Liver (tissue), 2 donors: ENCODE measurements around the gene MED27.

Source experiments
- TF ChIP-seq, protein P1 (sequence below): IDR thresholded peaks from 2 replicates; pipeline ENCODE4 v1.6.1; 2016; ENCODE audit warnings: antibody characterized with exemption
- TF ChIP-seq, protein P2 (sequence below): fragments of 150-350 bp; IDR thresholded peaks from 2 replicates; pipeline ENCODE4 v1.5.1; 2017; ENCODE audit warnings: improper control_type of control experiment, low read depth, low read length; ENCODE audit not compliant: missing input control
- donor health status: healthy.

DNA sequence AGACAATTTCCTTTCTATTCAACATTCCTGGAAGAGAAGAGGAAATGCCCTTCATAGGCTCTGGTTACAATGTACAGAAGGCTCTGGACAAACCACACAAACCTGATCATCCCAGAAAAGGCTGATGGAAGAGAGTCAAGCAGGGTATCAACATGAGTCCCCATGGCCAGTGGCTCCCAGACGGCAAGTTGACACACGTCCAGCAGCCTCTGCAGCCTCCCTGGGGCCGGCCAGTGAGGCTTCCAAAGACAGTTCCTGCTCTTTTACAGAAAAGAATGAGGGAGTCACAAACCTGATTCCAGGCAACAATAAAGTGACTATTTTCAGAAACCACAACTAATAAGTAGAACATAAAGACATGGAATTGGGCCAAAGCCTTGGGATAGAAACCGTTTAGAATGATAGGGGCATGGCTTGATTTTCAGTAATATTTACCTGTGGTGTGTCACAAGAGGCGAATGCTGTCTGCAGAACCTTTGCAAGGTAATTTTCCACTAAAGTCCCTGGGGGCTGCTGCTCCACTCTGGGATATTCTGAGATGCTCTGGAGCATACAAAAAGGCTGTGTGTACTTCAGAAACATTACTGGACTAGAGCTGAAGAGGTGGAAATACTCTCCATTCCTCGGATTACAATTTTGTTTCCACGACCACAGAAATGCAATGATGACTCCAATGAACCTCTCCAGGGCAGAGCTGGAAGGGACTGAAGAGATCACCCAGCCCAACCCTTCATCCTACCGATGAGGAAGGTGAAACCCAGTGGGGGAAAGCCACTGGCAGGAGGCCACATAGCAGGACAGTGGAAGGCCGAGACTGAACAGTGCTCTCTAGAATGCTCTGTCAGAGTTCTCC lies 10.4 kb downstream of the MED27 start:
- TF ChIP-seq, protein P1, sequence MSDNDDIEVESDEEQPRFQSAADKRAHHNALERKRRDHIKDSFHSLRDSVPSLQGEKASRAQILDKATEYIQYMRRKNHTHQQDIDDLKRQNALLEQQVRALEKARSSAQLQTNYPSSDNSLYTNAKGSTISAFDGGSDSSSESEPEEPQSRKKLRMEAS = no peak
- TF ChIP-seq, protein P2, sequence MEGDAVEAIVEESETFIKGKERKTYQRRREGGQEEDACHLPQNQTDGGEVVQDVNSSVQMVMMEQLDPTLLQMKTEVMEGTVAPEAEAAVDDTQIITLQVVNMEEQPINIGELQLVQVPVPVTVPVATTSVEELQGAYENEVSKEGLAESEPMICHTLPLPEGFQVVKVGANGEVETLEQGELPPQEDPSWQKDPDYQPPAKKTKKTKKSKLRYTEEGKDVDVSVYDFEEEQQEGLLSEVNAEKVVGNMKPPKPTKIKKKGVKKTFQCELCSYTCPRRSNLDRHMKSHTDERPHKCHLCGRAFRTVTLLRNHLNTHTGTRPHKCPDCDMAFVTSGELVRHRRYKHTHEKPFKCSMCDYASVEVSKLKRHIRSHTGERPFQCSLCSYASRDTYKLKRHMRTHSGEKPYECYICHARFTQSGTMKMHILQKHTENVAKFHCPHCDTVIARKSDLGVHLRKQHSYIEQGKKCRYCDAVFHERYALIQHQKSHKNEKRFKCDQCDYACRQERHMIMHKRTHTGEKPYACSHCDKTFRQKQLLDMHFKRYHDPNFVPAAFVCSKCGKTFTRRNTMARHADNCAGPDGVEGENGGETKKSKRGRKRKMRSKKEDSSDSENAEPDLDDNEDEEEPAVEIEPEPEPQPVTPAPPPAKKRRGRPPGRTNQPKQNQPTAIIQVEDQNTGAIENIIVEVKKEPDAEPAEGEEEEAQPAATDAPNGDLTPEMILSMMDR = no peak
